Measurements from ENCODE around the gene ARHGEF39.

The ARHGEF39 gene

GRCh38 chr9:35664531-35665470 is at the start of gene ARHGEF39:
Gene ARHGEF39 (minus strand): TSS chr9:35665195. CDS start chr9:35665169, 26 bp downstream.
- DNase-seq (ENCODE audit: low read depth) = peak; percentile 88

- no peak for DNase-seq (ENCODE audit: low read depth)
These were observed 49.1 kb upstream of the ARHGEF39 start for GRCh38 chr9:35714123-35714522.

GRCh38 chr9:35713578-35713977 is 48.6 kb upstream of the ARHGEF39 start:
- DNase-seq (ENCODE audit: low read depth) = no peak

- DNase-seq (ENCODE audit: low read depth) = no peak
These were observed 47.9 kb upstream of the ARHGEF39 start for GRCh38 chr9:35712762-35713400.

- no peak for DNase-seq (ENCODE audit: low read depth)
These were observed 46.8 kb upstream of the ARHGEF39 start for GRCh38 chr9:35711501-35712428.

GRCh38 chr9:35710818-35711500 is 46.0 kb upstream of the ARHGEF39 start:
- DNase-seq (ENCODE audit: low read depth) = no peak

- no peak for DNase-seq (ENCODE audit: low read depth)
These were observed 43.2 kb upstream of the ARHGEF39 start for GRCh38 chr9:35708146-35708545.

- no peak for DNase-seq (ENCODE audit: low read depth)
These were observed 42.0 kb upstream of the ARHGEF39 start for GRCh38 chr9:35706951-35707350.

GRCh38 chr9:35705836-35706430 is 40.9 kb upstream of the ARHGEF39 start:
- no peak for DNase-seq (ENCODE audit: low read depth)

GRCh38 chr9:35705372-35705771 is 40.4 kb upstream of the ARHGEF39 start:
- DNase-seq (ENCODE audit: low read depth) = no peak

- DNase-seq (ENCODE audit: low read depth) = no peak
These were observed 39.1 kb upstream of the ARHGEF39 start for GRCh38 chr9:35703906-35704672.

GRCh38 chr9:35702696-35703095 is 37.7 kb upstream of the ARHGEF39 start:
- no peak for DNase-seq (ENCODE audit: low read depth)

GRCh38 chr9:35700942-35701341 is 35.9 kb upstream of the ARHGEF39 start:
- DNase-seq (ENCODE audit: low read depth) = no peak

- no peak for DNase-seq (ENCODE audit: low read depth)
These were observed 35.0 kb upstream of the ARHGEF39 start for GRCh38 chr9:35700031-35700430.

GRCh38 chr9:35698231-35698630 is 33.2 kb upstream of the ARHGEF39 start:
- DNase-seq (ENCODE audit: low read depth) = no peak

GRCh38 chr9:35697486-35697885 is 32.5 kb upstream of the ARHGEF39 start:
- no peak for DNase-seq (ENCODE audit: low read depth)

- peak; percentile 70 for DNase-seq (ENCODE audit: low read depth)
These were observed 31.7 kb upstream of the ARHGEF39 start for GRCh38 chr9:35696520-35697215.

- DNase-seq (ENCODE audit: low read depth) = no peak
These were observed 31.0 kb upstream of the ARHGEF39 start for GRCh38 chr9:35695943-35696401.

GRCh38 chr9:35691757-35692301 is 26.8 kb upstream of the ARHGEF39 start:
- no peak for DNase-seq (ENCODE audit: low read depth)

GRCh38 chr9:35691334-35691650 is 26.3 kb upstream of the ARHGEF39 start:
- DNase-seq (ENCODE audit: low read depth) = no peak

All from ELR (cell line).